ENCODE data around the gene SELENOP.
"Not testable (repeated sequence)": the region's sequence is repeated elsewhere in the genome, so short reads cannot be mapped to it uniquely, and the experiment has no call there.

The SELENOP gene

GRCh38 chr5:42811591-42812446 is at the start of gene SELENOP:
SELENOP (minus strand) TSS chr5:42811892; CDS start chr5:42808353, 3,539 bp downstream.
- peak; percentile 5 to 13 for DNase-seq

GRCh38 chr5:42858687-42859086 is 47.0 kb upstream of the SELENOP start:
- no peak for DNase-seq

- DNase-seq: no peak
Observed at GRCh38 chr5:42858031-42858643, 46.4 kb upstream of the SELENOP start.

GRCh38 chr5:42855811-42856210 is 44.1 kb upstream of the SELENOP start:
- no peak for DNase-seq

GRCh38 chr5:42855386-42855785 is 43.7 kb upstream of the SELENOP start:
- DNase-seq: no peak

GRCh38 chr5:42854795-42855194 is 43.1 kb upstream of the SELENOP start:
- no peak for DNase-seq

GRCh38 chr5:42852826-42853225 is 41.1 kb upstream of the SELENOP start:
- no peak for DNase-seq

GRCh38 chr5:42851481-42851880 is 39.8 kb upstream of the SELENOP start:
- no peak for DNase-seq

GRCh38 chr5:42848545-42848944 is 36.9 kb upstream of the SELENOP start:
- no peak for DNase-seq

GRCh38 chr5:42844408-42844807 is 32.7 kb upstream of the SELENOP start:
- DNase-seq: not testable (repeated sequence)

- no peak for DNase-seq
Observed at GRCh38 chr5:42843675-42844292, 32.1 kb upstream of the SELENOP start.

- DNase-seq: no peak
Observed at GRCh38 chr5:42842921-42843641, 31.4 kb upstream of the SELENOP start.

GRCh38 chr5:42840842-42841567 is 29.3 kb upstream of the SELENOP start:
- DNase-seq: no peak

GRCh38 chr5:42840269-42840668 is 28.6 kb upstream of the SELENOP start:
- peak; percentile 35 to 38 for DNase-seq

- DNase-seq: no peak
Observed at GRCh38 chr5:42839196-42839595, 27.5 kb upstream of the SELENOP start.

GRCh38 chr5:42837601-42838000 is 25.9 kb upstream of the SELENOP start:
- no peak for DNase-seq

- DNase-seq: no peak
Observed at GRCh38 chr5:42836070-42836769, 24.5 kb upstream of the SELENOP start.

GRCh38 chr5:42832060-42832459 is 20.4 kb upstream of the SELENOP start:
- no peak for DNase-seq

- no peak for DNase-seq
Observed at GRCh38 chr5:42830924-42831323, 19.2 kb upstream of the SELENOP start.

- no peak for DNase-seq
Observed at GRCh38 chr5:42828671-42829070, 17.0 kb upstream of the SELENOP start.

GRCh38 chr5:42826757-42827515 is 15.2 kb upstream of the SELENOP start:
- DNase-seq: no peak
